Ishikawa (cell line): ENCODE results near the gene TMEM175.

Experiments used
- CEBPB ChIP-seq: IDR thresholded peaks from 2 replicates; pipeline ENCODE4 v1.6.1; 2012
- CREB1 ChIP-seq: IDR thresholded peaks from 2 replicates; pipeline ENCODE4 v1.6.1; 2012; ENCODE audit warnings: low read depth
- EGR1 ChIP-seq: IDR thresholded peaks from 2 replicates; pipeline ENCODE4 v1.6.1; 2012
- EP300 ChIP-seq: IDR thresholded peaks from 2 replicates; pipeline ENCODE4 v1.6.1; 2012; ENCODE audit warnings: borderline replicate concordance
- TAF1 ChIP-seq: IDR thresholded peaks from 2 replicates; pipeline ENCODE4 v1.6.1; 2012; ENCODE audit warnings: low read depth, mild to moderate bottlenecking
- TEAD4 ChIP-seq: IDR thresholded peaks from 2 replicates; pipeline ENCODE4 v1.6.1; 2012
- YY1 ChIP-seq: IDR thresholded peaks from 2 replicates; pipeline ENCODE4 v1.6.1; 2012; ENCODE audit warnings: low read depth
- TF ChIP-seq, protein P1 (sequence below): IDR thresholded peaks from 2 replicates; pipeline ENCODE4 v1.6.1; 2012
- TF ChIP-seq, protein P2 (sequence below): IDR thresholded peaks from 2 replicates; pipeline ENCODE4 v1.6.1; 2012; ENCODE audit warnings: low read depth, mild to moderate bottlenecking

DNA sequence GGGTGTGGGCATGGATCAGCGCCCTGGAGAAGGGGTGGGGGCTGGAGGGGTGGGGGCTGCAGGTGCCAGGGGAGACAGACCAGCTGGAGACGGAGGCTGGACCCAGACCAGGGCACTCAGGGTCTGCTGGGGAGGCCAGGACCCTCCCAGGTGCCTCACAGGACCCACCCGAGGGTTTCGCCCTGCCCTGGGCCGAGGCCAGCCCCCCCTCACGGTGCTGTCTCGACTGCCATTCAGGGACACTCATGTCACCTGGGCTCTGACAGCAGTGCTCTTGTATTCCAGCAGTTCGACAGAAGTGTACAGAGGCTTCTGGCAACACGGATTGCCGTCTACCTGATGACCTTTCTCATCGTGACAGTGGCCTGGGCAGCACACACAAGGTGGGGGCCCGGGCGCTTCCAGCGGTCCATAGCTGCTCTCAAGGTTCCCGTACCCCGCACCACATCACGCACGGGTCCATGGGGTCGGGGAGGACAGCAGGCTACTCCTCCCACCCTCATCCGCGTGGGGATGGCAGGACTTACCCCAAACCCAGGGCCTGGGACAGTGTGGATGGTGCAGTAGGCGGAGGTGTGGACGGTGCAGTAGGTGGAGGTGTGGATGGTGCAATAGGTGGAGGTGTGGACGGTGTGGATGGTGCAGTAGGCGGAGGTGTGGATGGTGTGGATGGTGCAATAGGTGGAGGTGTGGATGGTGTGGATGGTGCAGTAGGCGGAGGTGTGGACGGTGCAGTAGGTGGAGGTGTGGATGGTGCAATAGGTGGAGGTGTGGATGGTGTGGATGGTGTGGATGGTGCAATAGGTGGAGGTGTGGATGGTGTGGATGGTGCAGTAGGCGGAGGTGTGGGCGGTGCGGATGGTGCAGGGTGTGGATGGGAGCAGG lies 18.1 kb downstream of the TMEM175 start:
- TF ChIP-seq YY1 (no peak), EP300 (no peak), TEAD4 (no peak), TAF1 (no peak), CREB1 (no peak), EGR1 (no peak), CEBPB (no peak)
- TF ChIP-seq, protein P1, sequence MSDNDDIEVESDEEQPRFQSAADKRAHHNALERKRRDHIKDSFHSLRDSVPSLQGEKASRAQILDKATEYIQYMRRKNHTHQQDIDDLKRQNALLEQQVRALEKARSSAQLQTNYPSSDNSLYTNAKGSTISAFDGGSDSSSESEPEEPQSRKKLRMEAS, result no peak
- TF ChIP-seq, protein P2, sequence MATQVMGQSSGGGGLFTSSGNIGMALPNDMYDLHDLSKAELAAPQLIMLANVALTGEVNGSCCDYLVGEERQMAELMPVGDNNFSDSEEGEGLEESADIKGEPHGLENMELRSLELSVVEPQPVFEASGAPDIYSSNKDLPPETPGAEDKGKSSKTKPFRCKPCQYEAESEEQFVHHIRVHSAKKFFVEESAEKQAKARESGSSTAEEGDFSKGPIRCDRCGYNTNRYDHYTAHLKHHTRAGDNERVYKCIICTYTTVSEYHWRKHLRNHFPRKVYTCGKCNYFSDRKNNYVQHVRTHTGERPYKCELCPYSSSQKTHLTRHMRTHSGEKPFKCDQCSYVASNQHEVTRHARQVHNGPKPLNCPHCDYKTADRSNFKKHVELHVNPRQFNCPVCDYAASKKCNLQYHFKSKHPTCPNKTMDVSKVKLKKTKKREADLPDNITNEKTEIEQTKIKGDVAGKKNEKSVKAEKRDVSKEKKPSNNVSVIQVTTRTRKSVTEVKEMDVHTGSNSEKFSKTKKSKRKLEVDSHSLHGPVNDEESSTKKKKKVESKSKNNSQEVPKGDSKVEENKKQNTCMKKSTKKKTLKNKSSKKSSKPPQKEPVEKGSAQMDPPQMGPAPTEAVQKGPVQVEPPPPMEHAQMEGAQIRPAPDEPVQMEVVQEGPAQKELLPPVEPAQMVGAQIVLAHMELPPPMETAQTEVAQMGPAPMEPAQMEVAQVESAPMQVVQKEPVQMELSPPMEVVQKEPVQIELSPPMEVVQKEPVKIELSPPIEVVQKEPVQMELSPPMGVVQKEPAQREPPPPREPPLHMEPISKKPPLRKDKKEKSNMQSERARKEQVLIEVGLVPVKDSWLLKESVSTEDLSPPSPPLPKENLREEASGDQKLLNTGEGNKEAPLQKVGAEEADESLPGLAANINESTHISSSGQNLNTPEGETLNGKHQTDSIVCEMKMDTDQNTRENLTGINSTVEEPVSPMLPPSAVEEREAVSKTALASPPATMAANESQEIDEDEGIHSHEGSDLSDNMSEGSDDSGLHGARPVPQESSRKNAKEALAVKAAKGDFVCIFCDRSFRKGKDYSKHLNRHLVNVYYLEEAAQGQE, result no peak
